GOT3 (cell line): Measurements from ENCODE around the gene PDZD2.

Source experiments
- DNase-seq: peaks from one replicate; lab custom pipeline; 2025; ENCODE audit warnings: mixed read lengths; lab: John Stamatoyannopoulos, UW

Gene PDZD2

GRCh38 chr5:32144378-32145207 lies 505.7 kb downstream of the PDZD2 start:
- DNase-seq = no peak

GRCh38 chr5:32145378-32145777 lies 506.4 kb downstream of the PDZD2 start:
- DNase-seq = no peak

GRCh38 chr5:32147236-32147635 lies 508.3 kb downstream of the PDZD2 start:
- DNase-seq = no peak

- no peak for DNase-seq
Measured at GRCh38 chr5:32147959-32148358, 509.0 kb downstream of the PDZD2 start.

GRCh38 chr5:32150366-32150765 lies 511.4 kb downstream of the PDZD2 start:
- DNase-seq = no peak

- no peak for DNase-seq
Measured at GRCh38 chr5:32151198-32151597, 512.3 kb downstream of the PDZD2 start.

- no peak for DNase-seq
Measured at GRCh38 chr5:32153723-32154122, 514.8 kb downstream of the PDZD2 start.

- no peak for DNase-seq
Measured at GRCh38 chr5:32155211-32155610, 516.3 kb downstream of the PDZD2 start.

- DNase-seq = no peak
Measured at GRCh38 chr5:32156635-32157034, 517.7 kb downstream of the PDZD2 start.

GRCh38 chr5:32157078-32157477 lies 518.1 kb downstream of the PDZD2 start:
- no peak for DNase-seq

- no peak for DNase-seq
Measured at GRCh38 chr5:32158679-32158975, 519.7 kb downstream of the PDZD2 start.

- no peak for DNase-seq
Measured at GRCh38 chr5:32159328-32160072, 520.6 kb downstream of the PDZD2 start.

- DNase-seq = no peak
Measured at GRCh38 chr5:32160228-32160627, 521.3 kb downstream of the PDZD2 start.
